Karpas-422 (cell line): Measurements from ENCODE around the gene RABGAP1L. TPM values are rescaled to one million over a fixed set of nuclear protein-coding genes. Genes with fewer than 3 reads are reported as not detected.
"Not testable (repeated sequence)": the region's sequence is repeated elsewhere in the genome, so short reads cannot be mapped to it uniquely, and the experiment has no call there.

Experiments used
- DNase-seq: peaks from one replicate; pipeline ENCODE4 v3.0.0-alpha.2; 2015
- H2AFZ ChIP-seq: fragments of 200-600 bp; sonication (generic); 2 replicates; pipeline ENCODE4 v1.6.1; 2014; ENCODE audit warnings: antibody characterized with exemption, low read length, mixed read lengths
- H3K27ac ChIP-seq: fragments of 200-600 bp; sonication (generic); 2 replicates; pipeline ENCODE4 v1.5.1; 2014; ENCODE audit warnings: mild to moderate bottlenecking, low read length, moderate library complexity
- H3K27me3 ChIP-seq: fragments of 200-600 bp; sonication (generic); 2 replicates; pipeline ENCODE4 v1.6.1; 2014; ENCODE audit warnings: low read length, mixed read lengths
- H3K36me3 ChIP-seq: fragments of 200-600 bp; sonication (generic); 2 replicates; pipeline ENCODE4 v1.6.1; 2014; ENCODE audit warnings: low read length, mixed read lengths; ENCODE audit not compliant: insufficient read depth
- H3K4me1 ChIP-seq: fragments of 200-600 bp; sonication (generic); 2 replicates; pipeline ENCODE4 v1.6.1; 2014; ENCODE audit warnings: mild to moderate bottlenecking, low read length, mixed read lengths
- H3K4me2 ChIP-seq: fragments of 200-600 bp; sonication (generic); 2 replicates; pipeline ENCODE4 v1.6.1; 2014; ENCODE audit warnings: low read length, low read depth, mild to moderate bottlenecking; ENCODE audit not compliant: poor library complexity, severe bottlenecking
- H3K4me3 ChIP-seq: fragments of 200-600 bp; sonication (generic); 2 replicates; pipeline ENCODE4 v1.5.1; 2014; ENCODE audit warnings: mild to moderate bottlenecking, antibody characterized with exemption, low read length, mixed read lengths
- H3K79me2 ChIP-seq: fragments of 200-600 bp; sonication (generic); 2 replicates; pipeline ENCODE4 v1.6.1; 2014; ENCODE audit warnings: mild to moderate bottlenecking, low read length, mixed read lengths
- H3K9ac ChIP-seq: fragments of 200-600 bp; sonication (generic); 2 replicates; pipeline ENCODE4 v1.6.0; 2014; ENCODE audit warnings: low read length
- H3K9me2 ChIP-seq: fragments of 200-600 bp; sonication (generic), shearing (Covaris generic); replicated peaks from 2 replicates; pipeline ENCODE4 v1.6.0; 2014; ENCODE audit warnings: mild to moderate bottlenecking, low read length, moderate library complexity; ENCODE audit not compliant: insufficient read depth
- H3K9me3 ChIP-seq: fragments of 300-700, 200-600 bp; sonication (generic); 2 replicates; pipeline ENCODE4 v1.6.1; 2014; ENCODE audit warnings: low read length, mixed read lengths
- H4K20me1 ChIP-seq: fragments of 200-600 bp; sonication (generic); 2 replicates; pipeline ENCODE4 v1.6.1; 2014; ENCODE audit warnings: mild to moderate bottlenecking, antibody characterized with exemption, low read length, low read depth; ENCODE audit not compliant: insufficient read depth
- total RNA-seq: library from RNA; depleted of rRNA; stranded (reverse); fragments of >200 nt; shearing (Covaris generic); gene quantifications from 2 replicates; pipeline ENCODE4 v1.2.3, GENCODE V29; 2014; ENCODE audit warnings: low replicate concordance

Gene RABGAP1L
- total RNA-seq, 1 experiment from 2014 or later = 28.9 TPM

DNA sequence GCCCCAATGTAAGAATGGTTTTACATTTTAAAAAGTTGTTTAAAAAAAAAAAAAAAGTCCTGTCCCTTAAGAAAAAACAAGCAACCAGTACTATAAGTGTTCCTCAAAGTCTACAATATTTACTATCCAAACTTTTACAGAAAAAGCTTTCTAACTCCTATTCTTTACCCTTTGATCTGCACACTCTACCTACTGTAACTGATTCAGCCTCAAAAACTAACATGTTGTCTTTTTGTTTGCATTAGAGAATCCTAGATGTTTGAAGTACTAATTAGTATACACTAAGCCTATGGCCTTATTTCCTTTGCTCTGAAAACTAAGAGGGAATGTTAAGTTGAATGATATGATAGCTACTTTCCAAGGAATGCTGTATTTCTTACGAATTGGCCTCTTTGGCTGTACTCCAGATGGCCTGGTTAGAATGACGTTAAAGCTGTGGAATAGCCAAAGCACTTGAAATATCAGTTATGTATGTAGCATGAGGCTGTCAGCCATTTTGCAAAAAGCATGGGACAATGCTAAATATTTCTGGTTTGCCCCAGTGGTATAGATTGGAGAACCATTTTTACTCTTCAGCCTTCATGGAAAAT is 523.2 kb downstream of the RABGAP1L start:
- no peaks in the 10 kb centered on the region for H3K9me3 ChIP-seq

DNA sequence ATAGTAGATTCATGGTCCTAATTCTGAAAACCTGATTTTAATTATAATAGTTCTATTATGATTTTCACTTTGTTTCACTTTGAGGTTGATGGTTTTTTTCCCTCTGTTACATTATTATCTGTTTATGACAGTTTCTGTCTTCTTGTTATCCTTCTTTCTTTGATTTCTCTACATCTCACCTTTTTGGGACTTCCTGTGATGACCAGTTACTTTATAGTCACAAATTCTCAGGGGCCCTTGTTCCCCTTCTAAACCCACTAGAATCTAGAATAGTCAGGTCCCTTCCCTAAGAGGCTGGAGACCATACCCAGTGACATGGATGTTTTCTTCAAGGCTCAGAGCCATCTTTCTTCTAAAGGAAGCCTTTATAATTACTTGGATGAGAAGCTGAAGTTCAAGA is 526.9 kb downstream of the RABGAP1L start:
- H3K27ac ChIP-seq = no peak overlapping the region

More for the DNA sequence above, 523.2 kb downstream of the RABGAP1L start:
- Histone ChIP-seq H3K4me2 (no peak overlapping the region), H3K4me1 (no peaks in the 10 kb centered on the region), H3K79me2 (no peaks in the 10 kb centered on the region), H3K9ac (no peak overlapping the region), H3K9me2 (no peaks in the 10 kb centered on the region), H3K27ac (no peak overlapping the region), H3K36me3 (no peaks in the 10 kb centered on the region), H3K4me3 (no peak overlapping the region), H4K20me1 (no peaks in the 10 kb centered on the region), H3K27me3 (no peaks in the 10 kb centered on the region), H2AFZ (no peak overlapping the region)
- DNase-seq = no peak

DNA sequence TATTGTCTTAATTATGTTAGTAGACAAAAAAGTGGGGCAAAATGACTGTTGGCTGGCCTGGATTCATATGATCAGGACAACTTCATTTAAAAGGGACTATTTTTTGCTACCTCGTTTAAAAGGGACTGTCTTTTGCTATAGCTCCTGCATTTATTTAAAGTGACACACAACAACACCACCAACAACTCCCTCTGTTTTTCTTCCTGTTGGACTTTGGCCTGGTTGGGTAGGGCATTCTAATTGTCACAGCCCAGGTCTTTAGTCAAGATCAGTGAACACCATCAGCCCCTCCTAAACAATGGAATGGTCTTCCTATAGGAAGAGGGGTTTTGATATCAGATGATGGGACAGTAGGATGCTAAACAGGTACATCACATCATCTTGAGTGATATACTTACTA is 530.2 kb downstream of the RABGAP1L start:
- no peaks in the 10 kb centered on the region for H3K36me3 ChIP-seq
- H3K4me2 ChIP-seq = no peak overlapping the region
- H3K79me2 ChIP-seq = no peaks in the 10 kb centered on the region

More for the DNA sequence above, 526.9 kb downstream of the RABGAP1L start:
- Histone ChIP-seq H3K4me1 (no peaks in the 10 kb centered on the region), H3K4me3 (no peak overlapping the region), H3K9me2 (no peaks in the 10 kb centered on the region), H3K9me3 (no peaks in the 10 kb centered on the region), H3K27me3 (no peaks in the 10 kb centered on the region), H3K79me2 (no peaks in the 10 kb centered on the region), H2AFZ (no peak overlapping the region), H4K20me1 (no peaks in the 10 kb centered on the region), H3K36me3 (no peaks in the 10 kb centered on the region), H3K9ac (no peak overlapping the region), H3K4me2 (no peak overlapping the region)
- DNase-seq = no peak

DNA sequence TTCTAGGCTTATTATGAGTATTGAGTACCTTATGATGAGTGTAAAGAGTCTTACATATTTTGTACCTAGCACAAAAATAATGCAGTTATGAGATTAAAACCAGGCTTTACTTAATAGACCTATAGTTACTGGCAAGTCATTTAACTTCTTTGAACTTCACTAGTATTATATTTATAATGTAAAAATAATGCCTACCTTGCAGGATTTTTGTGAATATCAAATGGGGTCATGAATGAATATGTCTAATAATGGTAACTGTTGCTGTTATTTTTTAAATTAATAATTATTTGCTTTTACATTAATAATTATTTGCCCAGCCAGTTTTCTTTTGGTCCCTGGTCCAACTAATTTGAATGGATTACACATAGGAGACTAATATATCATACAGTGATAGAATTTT is 530.9 kb downstream of the RABGAP1L start:
- no peak overlapping the region for H2AFZ ChIP-seq
- no peak for DNase-seq
- H3K27me3 ChIP-seq = no peaks in the 10 kb centered on the region

More for the DNA sequence above, 530.2 kb downstream of the RABGAP1L start:
- DNase-seq = no peak
- Histone ChIP-seq H3K4me3 (no peak overlapping the region), H3K9ac (no peak overlapping the region), H4K20me1 (no peaks in the 10 kb centered on the region), H3K9me3 (no peaks in the 10 kb centered on the region), H2AFZ (no peak overlapping the region), H3K27me3 (no peaks in the 10 kb centered on the region), H3K4me1 (no peaks in the 10 kb centered on the region), H3K9me2 (no peaks in the 10 kb centered on the region), H3K27ac (no peak overlapping the region)

DNA sequence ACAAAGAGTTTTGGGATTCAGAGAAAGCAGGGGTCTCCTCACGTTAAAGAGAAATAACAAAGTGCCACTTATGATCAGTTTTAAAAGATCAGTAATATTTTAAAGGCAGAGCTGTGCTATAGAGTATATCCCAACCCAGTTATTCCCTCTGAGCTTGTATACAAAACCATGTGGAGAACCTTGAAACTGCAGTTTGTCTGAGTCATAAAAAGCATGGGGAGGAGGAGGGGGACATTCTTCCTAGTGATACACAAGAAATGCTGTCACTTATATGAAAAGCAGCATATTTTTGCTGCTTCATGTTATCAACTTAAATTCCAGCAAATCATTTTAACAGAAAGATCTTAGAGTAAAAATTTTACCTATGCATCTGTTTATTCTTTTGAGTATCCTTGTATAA is 533.0 kb downstream of the RABGAP1L start:
- H3K9me2 ChIP-seq = no peaks in the 10 kb centered on the region
- H4K20me1 ChIP-seq = no peaks in the 10 kb centered on the region
- H3K9ac ChIP-seq = no peak overlapping the region
- H3K4me2 ChIP-seq = no peak overlapping the region
- H2AFZ ChIP-seq = no peak overlapping the region
- no peaks in the 10 kb centered on the region for H3K36me3 ChIP-seq
- no peak for DNase-seq
- no peak overlapping the region for H3K27ac ChIP-seq
- H3K4me3 ChIP-seq = no peak overlapping the region
- no peaks in the 10 kb centered on the region for H3K4me1 ChIP-seq
- H3K9me3 ChIP-seq = no peaks in the 10 kb centered on the region
- H3K27me3 ChIP-seq = no peaks in the 10 kb centered on the region
- no peaks in the 10 kb centered on the region for H3K79me2 ChIP-seq

More for the DNA sequence above, 530.9 kb downstream of the RABGAP1L start:
- no peaks in the 10 kb centered on the region for H3K4me1 ChIP-seq
- no peaks in the 10 kb centered on the region for H3K9me2 ChIP-seq
- no peaks in the 10 kb centered on the region for H3K9me3 ChIP-seq
- H3K79me2 ChIP-seq = no peaks in the 10 kb centered on the region
- no peak overlapping the region for H3K27ac ChIP-seq
- no peak overlapping the region for H3K9ac ChIP-seq
- no peaks in the 10 kb centered on the region for H3K36me3 ChIP-seq
- H3K4me3 ChIP-seq = no peak overlapping the region
- H4K20me1 ChIP-seq = no peaks in the 10 kb centered on the region
- no peak overlapping the region for H3K4me2 ChIP-seq

DNA sequence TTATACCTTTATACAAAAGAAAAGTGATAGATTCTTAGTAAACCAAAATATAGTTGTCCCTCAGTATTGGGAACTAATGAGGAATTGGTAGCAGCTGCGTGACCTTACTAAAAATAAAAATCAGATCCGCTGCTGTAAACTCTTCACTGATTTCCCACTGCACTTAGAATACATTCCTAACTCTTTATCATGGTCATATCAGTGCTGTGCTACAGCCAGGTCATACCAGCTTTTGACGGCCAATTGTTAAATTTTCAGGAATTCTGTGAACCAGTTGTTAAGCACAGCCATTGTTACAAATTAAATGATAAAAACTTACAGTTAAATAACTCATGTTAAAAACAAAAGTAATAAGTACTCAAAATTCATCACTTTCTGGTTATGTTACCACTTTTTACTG is 533.8 kb downstream of the RABGAP1L start:
- H3K4me2 ChIP-seq = no peak overlapping the region
- H3K9me3 ChIP-seq = no peaks in the 10 kb centered on the region
- DNase-seq = no peak
- no peak overlapping the region for H2AFZ ChIP-seq
- H3K4me3 ChIP-seq = no peak overlapping the region
- no peak overlapping the region for H3K27ac ChIP-seq
- no peaks in the 10 kb centered on the region for H3K36me3 ChIP-seq
- no peak overlapping the region for H3K9ac ChIP-seq
- no peaks in the 10 kb centered on the region for H3K27me3 ChIP-seq
- H3K4me1 ChIP-seq = no peaks in the 10 kb centered on the region
- no peaks in the 10 kb centered on the region for H4K20me1 ChIP-seq
- H3K9me2 ChIP-seq = no peaks in the 10 kb centered on the region
- no peaks in the 10 kb centered on the region for H3K79me2 ChIP-seq

DNA sequence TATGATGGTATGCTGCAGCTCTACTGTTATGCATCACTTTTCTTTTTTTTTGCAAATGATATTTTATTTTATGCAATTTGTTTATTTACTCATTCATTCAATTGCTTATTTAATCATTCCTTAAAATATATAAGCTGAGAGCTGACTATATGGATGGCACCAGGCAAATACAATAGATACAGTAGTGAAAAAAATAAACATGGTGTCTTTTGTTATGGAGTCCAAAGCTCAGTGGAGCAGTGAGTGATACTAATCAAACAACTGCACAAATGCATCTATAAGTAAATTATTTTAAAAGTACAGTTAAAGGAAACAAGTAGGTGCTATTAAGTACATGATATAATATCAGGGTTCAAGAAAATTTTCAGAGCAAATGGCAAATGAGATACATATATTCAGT is 534.2 kb downstream of the RABGAP1L start:
- H2AFZ ChIP-seq, H3K27ac ChIP-seq, H3K4me1 ChIP-seq, DNase-seq, H3K9me3 ChIP-seq, H4K20me1 ChIP-seq, H3K9me2 ChIP-seq, H3K4me3 ChIP-seq, H3K4me2 ChIP-seq, H3K27me3 ChIP-seq, H3K79me2 ChIP-seq, H3K36me3 ChIP-seq, H3K9ac ChIP-seq: not testable (repeated sequence)

DNA sequence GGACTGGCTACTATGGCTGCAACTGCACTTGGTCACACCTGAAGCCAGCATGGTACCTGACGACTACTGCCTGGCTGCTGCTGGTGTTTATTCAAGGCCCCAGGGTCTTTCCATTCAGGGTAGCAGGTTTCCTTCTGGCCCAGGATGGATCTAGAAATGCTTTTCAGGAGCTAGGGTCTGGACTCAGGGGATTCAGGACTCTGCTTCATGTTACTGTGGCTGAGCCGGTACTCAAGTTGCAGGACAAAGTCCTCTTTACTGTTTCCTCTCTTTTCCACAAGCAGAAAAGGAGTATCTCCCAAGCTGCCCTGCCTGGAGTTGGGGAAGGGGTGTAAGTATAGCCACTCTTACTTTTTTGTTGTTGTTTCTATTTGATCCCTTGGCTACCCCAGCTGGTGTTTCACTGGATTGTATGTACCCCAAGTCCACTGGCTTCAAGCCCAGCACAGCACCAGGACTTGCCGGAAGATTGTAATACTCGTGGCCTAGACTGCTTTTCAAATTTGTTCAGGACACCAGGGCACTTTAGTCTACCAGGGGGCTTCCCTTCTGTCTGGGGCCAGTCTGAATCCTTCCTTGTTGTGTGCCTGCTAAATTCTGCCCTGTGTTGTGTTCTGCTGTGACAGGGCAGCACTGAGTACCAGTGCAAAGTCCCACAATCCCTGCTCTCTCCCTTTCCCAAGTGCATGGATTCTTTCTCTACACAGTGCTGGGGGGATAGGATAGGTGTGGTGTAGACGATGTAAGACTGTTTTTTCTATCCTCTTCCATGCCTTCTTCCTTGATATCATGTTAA is 536.9 kb downstream of the RABGAP1L start:
- no peaks in the 10 kb centered on the region for H3K36me3 ChIP-seq
- no peak overlapping the region for H3K9ac ChIP-seq
- H3K79me2 ChIP-seq = no peaks in the 10 kb centered on the region
- no peaks in the 10 kb centered on the region for H3K4me1 ChIP-seq
- no peak for DNase-seq
- no peak overlapping the region for H3K4me3 ChIP-seq
- H3K9me2 ChIP-seq = no peaks in the 10 kb centered on the region
- H4K20me1 ChIP-seq = no peaks in the 10 kb centered on the region
- H3K9me3 ChIP-seq = no peaks in the 10 kb centered on the region
- no peak overlapping the region for H3K4me2 ChIP-seq
- H2AFZ ChIP-seq = no peak overlapping the region
- H3K27ac ChIP-seq = no peak overlapping the region
- no peaks in the 10 kb centered on the region for H3K27me3 ChIP-seq
